Esophagus muscularis mucosa (tissue), 4 donors: Measurements from ENCODE around the gene CAPS. TPM values are rescaled to one million over a fixed set of nuclear protein-coding genes. Genes with fewer than 3 reads are reported as not detected.

Experiments used
- DNase-seq: peaks from one replicate; pipeline ENCODE4 v3.0.0-alpha.2; 2017; ENCODE audit errors: extremely low spot score
- H3K27ac ChIP-seq, 4 donors: fragments of 200-600 bp; sonication (generic); replicated peaks in 1 of 4; 1 replicate in 3 of 4; 2 replicates in 1 of 4; pipeline ENCODE4 v1.5.1; 2016 to 2019; ENCODE audit warnings: mild to moderate bottlenecking in 1 of 4
- H3K27me3 ChIP-seq, 4 donors: fragments of 200-600 bp; sonication (generic); one replicate each; pipeline versions ENCODE4 v1.5.1 to v1.6.0; 2016 to 2019
- H3K36me3 ChIP-seq, 4 donors: fragments of 200-600 bp; sonication (generic); one replicate each; pipeline ENCODE4 v1.5.1; 2016 to 2019
- H3K4me1 ChIP-seq, 4 donors: fragments of 200-600 bp; sonication (generic); one replicate each; pipeline ENCODE4 v1.5.1; 2016 to 2019
- H3K4me3 ChIP-seq, 4 donors: fragments of 200-600 bp; sonication (generic); 1 replicate in 2 of 4; 2 replicates in 2 of 4; pipeline ENCODE4 v1.5.1; 2016 to 2019; ENCODE audit warnings: mild to moderate bottlenecking in 4 of 4, moderate library complexity in 1 of 4
- H3K9me3 ChIP-seq, 4 donors: fragments of 200-600 bp; sonication (generic); 1 replicate in 3 of 4; 2 replicates in 1 of 4; pipeline ENCODE4 v1.5.1; 2016 to 2019
- CTCF ChIP-seq, 3 experiments: fragments of 200-600 bp in 2 of 3; fragments of 450-650 bp in 1 of 3; sonication (generic) in 2 of 3; IDR thresholded peaks; one replicate each; pipeline ENCODE4 v1.5.1; 2017 to 2019; ENCODE audit warnings: antibody characterized with exemption in 3 of 3, mild to moderate bottlenecking in 2 of 3, moderate library complexity in 1 of 3
- EP300 ChIP-seq: sonication (generic); formaldehyde crosslinking; IDR thresholded peaks from one replicate; pipeline ENCODE4 v1.6.1; 2017; ENCODE audit warnings: antibody characterized with exemption
- POLR2A ChIP-seq: fragments of 450-650 bp; IDR thresholded peaks from one replicate; pipeline ENCODE4 v1.6.1; 2017; ENCODE audit warnings: antibody characterized with exemption, moderate library complexity, mild to moderate bottlenecking, low read depth
- POLR2AphosphoS5 ChIP-seq, 2 donors: sonication (generic); formaldehyde crosslinking; IDR thresholded peaks; one replicate each; pipeline ENCODE4 v1.6.1; 2017; ENCODE audit warnings: antibody characterized with exemption in 2 of 2
- WGBS: methylation state at CpG from one replicate; pipeline ENCODE4 v1.1.5; 2018; 5-methylcytosine and 5-hydroxymethylcytosine counted together
- intact Hi-C: fragments of 100-400 bp; cut with DNase I; formaldehyde crosslinking; loops from one replicate; pipeline ENCODE4 v1.15.1; 2023
- total RNA-seq, 4 donors: library from RNA; depleted of rRNA; stranded (reverse); fragments of >200 nt; gene quantifications; one replicate each; pipeline versions ENCODE4 v1.1.0 to v1.2.1, GENCODE V29; 2016

The CAPS gene
- total RNA-seq, 4 donors from 2014 or later, result 5.5 to 16.1 (median 15.2) TPM

GRCh38 chr19:5933391-5934068 is 19.5 kb downstream of the CAPS start:
- H3K36me3 ChIP-seq, result peaks cover 18 to 86% (median 67%) of the 10 kb centered on the region in 4 donors
- no peak for DNase-seq

GRCh38 chr19:5934069-5934401 is 20.0 kb downstream of the CAPS start:
- no peak overlapping the region for H3K4me3 ChIP-seq
- peaks cover 18 to 84% (median 63%) of the 10 kb centered on the region in 4 donors for H3K36me3 ChIP-seq
- 61% methylated on average over 2 of the region's 5 CpGs for WGBS
- no peaks in the 10 kb centered on the region for H3K9me3 ChIP-seq
- DNase-seq, result no peak
- TF ChIP-seq POLR2A (no peak), POLR2AphosphoS5 (IDR thresholded peaks at IDR 0.05) (no peak), EP300 (no peak), CTCF (IDR thresholded peaks at IDR 0.05) (no peak)
- H3K4me1 ChIP-seq, result peaks cover 28 to 55% (median 49%) of the 10 kb centered on the region in 4 donors
- no peaks in the 10 kb centered on the region for H3K27me3 ChIP-seq
- intact Hi-C loops, result no loop called here
- peak overlapping the region; percentile 53 to 72 (median 66) for H3K27ac ChIP-seq

More at GRCh38 chr19:5933391-5934068, 19.5 kb downstream of the CAPS start:
- H3K27ac ChIP-seq, result peak overlapping the region; percentile 53 to 72 (median 66)
- WGBS, result 81% methylated on average over 9 of the region's 20 CpGs
- peak in 1 of 2 donors; percentile 46 for TF ChIP-seq POLR2AphosphoS5 (IDR thresholded peaks at IDR 0.05)
- no peak for TF ChIP-seq EP300
- no peaks in the 10 kb centered on the region for H3K9me3 ChIP-seq
- intact Hi-C loops, result no loop called here
- H3K4me3 ChIP-seq, result no peak overlapping the region
- H3K27me3 ChIP-seq, result no peaks in the 10 kb centered on the region
- H3K4me1 ChIP-seq, result peaks cover 28 to 56% (median 49%) of the 10 kb centered on the region in 4 donors

GRCh38 chr19:5934774-5935472 is 20.9 kb downstream of the CAPS start:
- no peaks in the 10 kb centered on the region for H3K27me3 ChIP-seq
- TF ChIP-seq CTCF (IDR thresholded peaks at IDR 0.05) (no peak), POLR2A (no peak), EP300 (no peak), POLR2AphosphoS5 (IDR thresholded peaks at IDR 0.05) (peak in 1 of 2 donors; percentile 10)
- H3K9me3 ChIP-seq, result no peaks in the 10 kb centered on the region
- WGBS, result 50% methylated on average over 12 of the region's 16 CpGs
- peak overlapping the region in 1 of 4 donors; percentile 3 for H3K4me3 ChIP-seq
- H3K36me3 ChIP-seq, result peaks cover 13 to 84% (median 63%) of the 10 kb centered on the region in 4 donors
- peaks cover 28 to 51% (median 49%) of the 10 kb centered on the region in 4 donors for H3K4me1 ChIP-seq
- no peak for DNase-seq
- H3K27ac ChIP-seq, result peak overlapping the region; percentile 53 to 72 (median 66)
- intact Hi-C loops, result no loop called here

GRCh38 chr19:5935473-5936291 is 21.6 kb downstream of the CAPS start:
- intact Hi-C loops, result no loop called here

More at GRCh38 chr19:5935473-5936291, 21.6 kb downstream of the CAPS start:
- 59% methylated on average over 25 of the region's 25 CpGs for WGBS
- no peak for DNase-seq
- H3K27ac ChIP-seq, result peak overlapping the region; percentile 53 to 72 (median 66)
- H3K4me1 ChIP-seq, result peaks cover 32 to 56% (median 50%) of the 10 kb centered on the region in 4 donors
- TF ChIP-seq EP300 (no peak), POLR2A (no peak), CTCF (IDR thresholded peaks at IDR 0.05) (no peak), POLR2AphosphoS5 (IDR thresholded peaks at IDR 0.05) (no peak)
- H3K4me3 ChIP-seq, result no peak overlapping the region
- H3K36me3 ChIP-seq, result peaks cover 18 to 84% (median 64%) of the 10 kb centered on the region in 4 donors
- no peaks in the 10 kb centered on the region for H3K27me3 ChIP-seq
- H3K9me3 ChIP-seq, result no peaks in the 10 kb centered on the region
